ENCODE data around the gene AADACL2. TPM values are rescaled to one million over a fixed set of nuclear protein-coding genes. Genes with fewer than 3 reads are reported as not detected.

AADACL2 gene
- total and polyA plus RNA-seq, 2 experiments from 2014 or later: not detected

- ATAC-seq: no peak
- no peaks in the 10 kb centered on the region for H3K4me1 Mint-ChIP-seq
These were observed 62.5 kb downstream of the AADACL2 start for GRCh38 chr3:151796105-151796680.

More at GRCh38 chr3:151796105-151796680, 62.5 kb downstream of the AADACL2 start:
- H2AFZ ChIP-seq: no peak overlapping the region
- no peaks in the 10 kb centered on the region for H3K9me3 Mint-ChIP-seq
- H3K4me3 Mint-ChIP-seq: no peak overlapping the region
- H3K36me3 Mint-ChIP-seq (ENCODE audit: low read depth): no peaks in the 10 kb centered on the region
- H3K4me3 ChIP-seq: no peak overlapping the region
- no peaks in the 10 kb centered on the region for H3F3A ChIP-seq (replicated peaks; ENCODE audit: low read depth)
- H3K4me1 ChIP-seq (ENCODE audit: insufficient read depth): no peaks in the 10 kb centered on the region
- DNase-seq (ENCODE audit: low spot score): no peak
- no peak overlapping the region for H3K4me2 ChIP-seq
- no peak overlapping the region for H3K27ac Mint-ChIP-seq
- H3K36me3 ChIP-seq (ENCODE audit: insufficient read depth): no peaks in the 10 kb centered on the region
- no peak overlapping the region for H3K27ac ChIP-seq (ENCODE audit: low read depth)
- H3K79me2 ChIP-seq (replicated peaks; ENCODE audit: insufficient read depth): no peaks in the 10 kb centered on the region
- peaks cover 2% of the 10 kb centered on the region for H3K27me3 Mint-ChIP-seq (ENCODE audit: insufficient read depth, low read depth, poor library complexity)
- TF ChIP-seq ZNF331 (CRISPR knock-in tag; IDR thresholded peaks at IDR 0.05; ENCODE audit: low read depth) (no peak), ZNF114 (CRISPR knock-in tag; IDR thresholded peaks at IDR 0.05) (no peak), POLR2AphosphoS5 (IDR thresholded peaks at IDR 0.05; ENCODE audit: low read depth) (no peak), REST (IDR thresholded peaks at IDR 0.05; ENCODE audit: unreplicated experiment) (no peak), STAT1 (IDR thresholded peaks at IDR 0.05; ENCODE audit: unreplicated experiment) (no peak), JUNB (IDR thresholded peaks at IDR 0.05; ENCODE audit: unreplicated experiment) (no peak), EZH2 (IDR thresholded peaks at IDR 0.05; ENCODE audit: low read depth, unreplicated experiment) (no peak), CTCF (conservative IDR thresholded peaks at IDR 0.05; ENCODE audit: low read depth in 2 of 2) (no peak), EZH2phosphoT487 (IDR thresholded peaks at IDR 0.05; ENCODE audit: unreplicated experiment) (no peak), ZNF462 (CRISPR knock-in tag; IDR thresholded peaks at IDR 0.05) (no peak), CREB1 (CRISPR knock-in tag; IDR thresholded peaks at IDR 0.05; ENCODE audit: low read depth) (no peak), NANOG (IDR thresholded peaks at IDR 0.05; ENCODE audit: borderline replicate concordance) (no peak), ETS1 (IDR thresholded peaks at IDR 0.05) (no peak)
- H4K20me1 ChIP-seq (replicated peaks; ENCODE audit: insufficient read depth): no peaks in the 10 kb centered on the region
- H3K9me2 ChIP-seq (ENCODE audit: insufficient read depth): no peaks in the 10 kb centered on the region
- H3K27me3 ChIP-seq (ENCODE audit: insufficient read depth): no peaks in the 10 kb centered on the region
